Coronary artery (tissue), 2 donors: ENCODE results near the gene ADAMTSL3.

Source experiments
- DNase-seq: peaks from one replicate; pipeline ENCODE4 v3.0.0-alpha.2; 2017; ENCODE audit warnings: low spot score
- H3K27ac ChIP-seq, 2 donors: fragments of 200-600 bp; sonication (generic); one replicate each; pipeline ENCODE4 v1.5.1; 2016 to 2019
- H3K4me3 ChIP-seq: fragments of 200-600 bp; sonication (generic); 2 replicates; pipeline ENCODE4 v1.5.1; 2016; ENCODE audit warnings: mild to moderate bottlenecking, moderate library complexity
- TF ChIP-seq, protein P1 (sequence below): fragments of 200-600 bp; sonication (generic); IDR thresholded peaks from one replicate; pipeline ENCODE4 v1.5.1; 2019; ENCODE audit warnings: antibody characterized with exemption

ADAMTSL3 gene

GRCh38 chr15:83912343-83912742 is 258.4 kb downstream of the ADAMTSL3 start:
- no peak for DNase-seq
- no peak overlapping the region for H3K27ac ChIP-seq
- TF ChIP-seq, protein P1, sequence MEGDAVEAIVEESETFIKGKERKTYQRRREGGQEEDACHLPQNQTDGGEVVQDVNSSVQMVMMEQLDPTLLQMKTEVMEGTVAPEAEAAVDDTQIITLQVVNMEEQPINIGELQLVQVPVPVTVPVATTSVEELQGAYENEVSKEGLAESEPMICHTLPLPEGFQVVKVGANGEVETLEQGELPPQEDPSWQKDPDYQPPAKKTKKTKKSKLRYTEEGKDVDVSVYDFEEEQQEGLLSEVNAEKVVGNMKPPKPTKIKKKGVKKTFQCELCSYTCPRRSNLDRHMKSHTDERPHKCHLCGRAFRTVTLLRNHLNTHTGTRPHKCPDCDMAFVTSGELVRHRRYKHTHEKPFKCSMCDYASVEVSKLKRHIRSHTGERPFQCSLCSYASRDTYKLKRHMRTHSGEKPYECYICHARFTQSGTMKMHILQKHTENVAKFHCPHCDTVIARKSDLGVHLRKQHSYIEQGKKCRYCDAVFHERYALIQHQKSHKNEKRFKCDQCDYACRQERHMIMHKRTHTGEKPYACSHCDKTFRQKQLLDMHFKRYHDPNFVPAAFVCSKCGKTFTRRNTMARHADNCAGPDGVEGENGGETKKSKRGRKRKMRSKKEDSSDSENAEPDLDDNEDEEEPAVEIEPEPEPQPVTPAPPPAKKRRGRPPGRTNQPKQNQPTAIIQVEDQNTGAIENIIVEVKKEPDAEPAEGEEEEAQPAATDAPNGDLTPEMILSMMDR, result no peak
- no peak overlapping the region for H3K4me3 ChIP-seq

DNA sequence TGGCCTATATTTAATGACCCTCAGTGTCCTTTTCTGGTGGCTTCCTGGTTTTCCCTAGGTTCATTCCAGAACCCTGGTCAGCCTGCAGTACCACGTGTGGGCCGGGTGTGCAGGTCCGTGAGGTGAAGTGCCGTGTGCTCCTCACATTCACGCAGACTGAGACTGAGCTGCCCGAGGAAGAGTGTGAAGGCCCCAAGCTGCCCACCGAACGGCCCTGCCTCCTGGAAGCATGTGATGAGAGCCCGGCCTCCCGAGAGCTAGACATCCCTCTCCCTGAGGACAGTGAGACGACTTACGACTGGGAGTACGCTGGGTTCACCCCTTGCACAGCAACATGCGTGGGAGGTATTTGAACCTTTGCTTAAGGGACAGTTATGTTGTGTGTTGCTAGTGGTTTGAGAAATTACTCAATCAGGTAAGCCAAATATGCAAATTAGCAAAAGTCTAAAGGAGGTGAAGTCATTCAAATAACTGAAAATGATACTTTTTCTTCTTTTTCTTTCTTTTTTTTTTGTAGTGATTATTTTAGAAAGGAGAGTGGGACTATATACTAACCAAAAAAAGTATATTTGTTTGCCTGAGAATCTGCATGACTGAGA is 259.2 kb downstream of the ADAMTSL3 start:
- TF ChIP-seq, protein P1, result no peak
- no peak overlapping the region for H3K27ac ChIP-seq
- H3K4me3 ChIP-seq, result no peak overlapping the region
- DNase-seq, result no peak

DNA sequence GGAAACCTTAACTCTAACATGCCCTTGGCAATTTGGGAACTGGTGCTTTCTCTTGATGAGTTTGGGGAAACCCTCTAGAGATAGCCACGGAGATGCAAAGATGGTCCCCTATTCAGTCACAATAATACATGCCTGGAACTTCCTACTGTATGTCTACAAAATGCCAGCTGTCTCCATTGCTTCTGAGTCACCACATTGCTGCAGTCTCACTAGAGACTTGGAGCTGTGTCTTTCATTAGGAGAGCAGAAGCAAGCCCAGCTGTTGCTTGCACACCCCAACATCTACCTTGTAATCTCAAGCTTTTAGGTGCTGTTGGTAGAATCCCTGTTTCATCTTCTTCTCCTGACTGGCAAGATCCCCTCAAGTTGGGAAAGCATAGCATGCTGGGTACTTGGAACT is 261.0 kb downstream of the ADAMTSL3 start:
- H3K27ac ChIP-seq, result no peak overlapping the region
- TF ChIP-seq, protein P1, result no peak
- DNase-seq, result no peak
- H3K4me3 ChIP-seq, result no peak overlapping the region

- TF ChIP-seq, protein P1, result no peak
- no peak for DNase-seq
These were observed 263.5 kb downstream of the ADAMTSL3 start for GRCh38 chr15:83917432-83917831.

GRCh38 chr15:83918011-83918410 is 264.1 kb downstream of the ADAMTSL3 start:
- H3K4me3 ChIP-seq, result no peak overlapping the region
- no peak overlapping the region for H3K27ac ChIP-seq
- no peak for DNase-seq
- TF ChIP-seq, protein P1, result no peak

More at GRCh38 chr15:83917432-83917831, 263.5 kb downstream of the ADAMTSL3 start:
- no peak overlapping the region for H3K27ac ChIP-seq
- no peak overlapping the region for H3K4me3 ChIP-seq

DNA sequence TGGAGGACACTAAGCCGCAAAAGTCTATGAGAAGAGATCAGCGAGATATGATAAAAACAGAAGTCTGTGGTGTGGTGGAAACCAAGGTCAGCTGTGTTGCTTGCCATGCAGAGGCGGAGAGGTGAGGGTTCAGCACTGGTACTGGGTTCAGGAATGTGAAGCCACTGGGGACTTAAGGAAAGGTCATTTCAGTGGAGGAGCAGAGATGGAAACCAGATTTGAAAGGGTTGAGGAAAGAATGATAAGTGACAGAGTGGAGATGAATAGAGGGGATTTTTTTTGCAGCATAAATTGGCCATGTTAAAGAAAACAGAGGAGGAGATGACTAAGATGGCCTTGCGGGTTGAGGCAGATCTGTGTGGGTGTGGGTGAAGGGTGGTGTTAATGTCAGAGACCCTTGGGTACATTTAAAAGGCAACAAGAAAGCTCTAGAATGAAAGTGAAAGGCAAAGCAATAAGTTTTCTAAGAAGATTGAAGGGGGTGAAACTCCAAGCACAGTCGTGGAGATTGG is 265.5 kb downstream of the ADAMTSL3 start:
- TF ChIP-seq, protein P1, result no peak
- no peak for DNase-seq
- Histone ChIP-seq H3K27ac (no peak overlapping the region), H3K4me3 (no peak overlapping the region)

DNA sequence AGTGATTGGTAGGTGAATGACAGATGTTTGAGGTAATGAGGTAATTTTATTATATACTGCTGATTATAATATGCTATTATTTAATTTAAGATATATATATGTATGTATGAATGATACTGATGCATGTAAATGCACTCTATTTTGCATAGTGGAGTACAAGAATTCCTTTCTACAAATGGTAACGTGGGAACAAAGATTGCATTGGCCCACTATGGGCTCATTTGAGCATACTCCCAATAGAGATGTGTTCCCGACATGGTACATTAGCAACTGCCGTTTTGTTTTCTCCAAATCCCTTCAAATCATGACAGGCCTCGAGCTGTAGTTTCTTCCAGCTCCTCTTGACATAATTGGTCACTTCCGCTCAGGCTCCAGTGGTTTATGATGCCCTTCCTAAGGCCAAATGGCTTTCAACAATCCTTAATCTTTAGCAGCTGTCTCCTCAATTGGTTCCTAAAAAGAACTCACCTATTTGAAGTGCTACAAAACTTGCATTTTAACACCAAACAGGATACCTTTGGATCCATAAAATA is 266.1 kb downstream of the ADAMTSL3 start:
- Histone ChIP-seq H3K27ac (no peak overlapping the region), H3K4me3 (no peak overlapping the region)
- TF ChIP-seq, protein P1, result no peak
- no peak for DNase-seq
